Activated B cell treated with CpG ODN at 0.5 μM for 24 hours (primary cell): ENCODE results near the gene OR52E4. TPM values are rescaled to one million over a fixed set of nuclear protein-coding genes. Genes with fewer than 3 reads are reported as not detected.

Source experiments
- ATAC-seq: fragments of 200-7000 bp; cut with Tn5 transposase; one replicate; pipeline ENCODE4 v1.10.0; 2021; ENCODE audit warnings: low read depth, mild to moderate bottlenecking, moderate library complexity
- CTCF ChIA-PET: fragments of 350-600 bp; sonication (Branson Sonifier 250); formaldehyde crosslinking; loops from one replicate; lab custom pipeline; 2021; ENCODE audit warnings: antibody characterized with exemption; lab: Charles Lee
- POLR2A ChIA-PET: fragments of 350-600 bp; sonication (Branson Sonifier 250); formaldehyde crosslinking; loops from one replicate; lab custom pipeline; 2021; ENCODE audit warnings: antibody characterized with exemption; lab: Charles Lee
- DNase-seq: peaks from one replicate; pipeline ENCODE4 v3.0.0; 2022
- H3K27ac Mint-ChIP-seq: one replicate; pipeline ENCODE4 v1.8.0; 2020; ENCODE audit warnings: mixed read lengths
- H3K27me3 Mint-ChIP-seq: one replicate; pipeline ENCODE4 v1.8.0; 2021; ENCODE audit warnings: mixed read lengths
- H3K36me3 Mint-ChIP-seq: one replicate; pipeline ENCODE4 v1.8.0; 2021; ENCODE audit warnings: low read depth, mixed read lengths
- H3K4me1 Mint-ChIP-seq: one replicate; pipeline ENCODE4 v1.8.0; 2021; ENCODE audit warnings: mixed read lengths
- H3K4me3 Mint-ChIP-seq: one replicate; pipeline ENCODE4 v1.8.0; 2020; ENCODE audit warnings: mild to moderate bottlenecking, mixed read lengths
- H3K9me3 Mint-ChIP-seq: one replicate; pipeline ENCODE4 v1.8.0; 2020; ENCODE audit warnings: mixed read lengths
- CTCF ChIP-seq: fragments of 200-600 bp; IDR thresholded peaks from one replicate; pipeline ENCODE4 v1.8.0; 2022; ENCODE audit warnings: antibody characterized with exemption, mild to moderate bottlenecking
- intact Hi-C: fragments of 100-400 bp; cut with micrococcal nuclease; formaldehyde crosslinking; loops from one replicate; pipeline ENCODE4 v1.15.1; 2024
- total RNA-seq: library from RNA; stranded (reverse); gene quantifications from 2 replicates; pipeline ENCODE4 v1.2.3, GENCODE V29; 2022

The OR52E4 gene
- total RNA-seq, result not detected in 2 replicates

GRCh38 chr11:5880329-5880728, at the start of gene OR52E4:
Gene OR52E4, plus strand, starts transcription at chr11:5880629. Its CDS starts 3,664 bp downstream, at chr11:5884293.
- no peak for DNase-seq
- ChIA-PET CTCF (no interaction called here), POLR2A (no interaction called here)
- Mint-ChIP-seq H3K27me3 (no peaks in the 10 kb centered on the region), H3K4me1 (no peaks in the 10 kb centered on the region), H3K9me3 (no peaks in the 10 kb centered on the region), H3K27ac (no peak within 1 kb of the TSS), H3K36me3 (no peaks in the 10 kb centered on the region), H3K4me3 (no peak within 1 kb of the TSS)
- TF ChIP-seq CTCF, result no peak
- ATAC-seq, result no peak
- intact Hi-C loops, result no loop called here

- no peak for TF ChIP-seq CTCF
- H3K4me1 Mint-ChIP-seq, result no peaks in the 10 kb centered on the region
- H3K27ac Mint-ChIP-seq, result no peak overlapping the region
- intact Hi-C loops, result no loop called here
- H3K36me3 Mint-ChIP-seq, result no peaks in the 10 kb centered on the region
- ATAC-seq (no peak), DNase-seq (no peak)
- H3K4me3 Mint-ChIP-seq, result no peak overlapping the region
- ChIA-PET POLR2A (no interaction called here), CTCF (no interaction called here)
- no peaks in the 10 kb centered on the region for H3K9me3 Mint-ChIP-seq
- peaks cover 4% of the 10 kb centered on the region for H3K27me3 Mint-ChIP-seq
Observed at GRCh38 chr11:5831196-5831829, 49.1 kb upstream of the OR52E4 start.

DNA sequence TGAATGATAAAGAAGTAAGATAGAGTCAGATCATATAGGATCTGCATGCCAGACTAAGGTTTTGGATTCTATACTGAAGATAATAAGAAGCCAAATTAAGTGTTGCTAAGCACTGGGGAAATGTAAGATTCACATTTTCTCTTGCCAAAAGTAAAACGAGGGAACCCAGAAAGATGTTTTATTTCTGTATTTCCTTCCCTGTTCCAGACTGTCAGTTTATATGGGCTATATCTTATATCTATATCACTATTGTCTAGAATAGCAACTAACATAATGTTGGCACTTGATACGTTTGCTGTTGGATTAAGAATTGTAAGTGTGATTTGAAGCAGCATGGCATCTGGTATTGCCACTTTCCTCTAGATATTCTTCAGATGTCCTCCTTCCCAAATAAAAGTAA, 47.0 kb upstream of the OR52E4 start:
- CTCF ChIA-PET, result no interaction called here

GRCh38 chr11:5837695-5838094, 42.7 kb upstream of the OR52E4 start:
- Mint-ChIP-seq H3K4me1 (no peaks in the 10 kb centered on the region), H3K27ac (no peak overlapping the region), H3K36me3 (no peaks in the 10 kb centered on the region), H3K4me3 (no peak overlapping the region), H3K27me3 (peaks cover 8% of the 10 kb centered on the region), H3K9me3 (no peaks in the 10 kb centered on the region)
- DNase-seq (no peak), ATAC-seq (no peak)
- ChIA-PET POLR2A (no interaction called here), CTCF (no interaction called here)
- intact Hi-C loops, result no loop called here
- no peak for TF ChIP-seq CTCF

More for the DNA sequence above, 47.0 kb upstream of the OR52E4 start:
- no peak for TF ChIP-seq CTCF
- ATAC-seq (no peak), DNase-seq (no peak)
- no peaks in the 10 kb centered on the region for H3K36me3 Mint-ChIP-seq
- POLR2A ChIA-PET, result no interaction called here
- H3K4me1 Mint-ChIP-seq, result no peaks in the 10 kb centered on the region
- intact Hi-C loops, result no loop called here
- H3K27me3 Mint-ChIP-seq, result peaks cover 4% of the 10 kb centered on the region
- H3K4me3 Mint-ChIP-seq, result no peak overlapping the region
- no peaks in the 10 kb centered on the region for H3K9me3 Mint-ChIP-seq
- H3K27ac Mint-ChIP-seq, result no peak overlapping the region

- Mint-ChIP-seq H3K4me3 (no peak within 1 kb of the TSS), H3K9me3 (no peaks in the 10 kb centered on the region), H3K27me3 (peaks cover 8% of the 10 kb centered on the region), H3K36me3 (no peaks in the 10 kb centered on the region), H3K4me1 (no peaks in the 10 kb centered on the region), H3K27ac (no peak within 1 kb of the TSS)
- TF ChIP-seq CTCF, result no peak
- ChIA-PET CTCF (no interaction called here), POLR2A (no interaction called here)
- ATAC-seq, result no peak
- intact Hi-C loops, result no loop called here
- DNase-seq, result no peak
Observed at GRCh38 chr11:5841797-5842196, 38.6 kb upstream of the OR52E4 start, which contains the start of gene OR52E6. Gene OR52E6, minus strand, starts transcription at chr11:5841897. Its CDS starts 0 bp downstream, at chr11:5841897.
